LoVo (cell line): ENCODE data around the gene IFI44.

Experiments used
- DNase-seq: peaks from one replicate; pipeline ENCODE4 v3.0.0-alpha.2; 2016; ENCODE audit warnings: low spot score

Gene IFI44

GRCh38 chr1:78649628-78650027 is at the start of gene IFI44:
Gene IFI44 (plus strand): TSS chr1:78649831. CDS start chr1:78650196, 365 bp downstream.
- peak; percentile 66 for DNase-seq

GRCh38 chr1:78601068-78601467 is 48.6 kb upstream of the IFI44 start:
- DNase-seq: no peak

GRCh38 chr1:78603206-78603605 is 46.4 kb upstream of the IFI44 start:
- no peak for DNase-seq

- no peak for DNase-seq
These were observed 45.0 kb upstream of the IFI44 start for GRCh38 chr1:78604643-78605042.

- no peak for DNase-seq
These were observed 43.4 kb upstream of the IFI44 start for GRCh38 chr1:78606274-78606673.

- peak; percentile 35 for DNase-seq
These were observed 42.2 kb upstream of the IFI44 start for GRCh38 chr1:78607334-78607927.

- no peak for DNase-seq
These were observed 41.7 kb upstream of the IFI44 start for GRCh38 chr1:78607944-78608343.

GRCh38 chr1:78617615-78618026 is 32.0 kb upstream of the IFI44 start:
- DNase-seq: peak; percentile 80

GRCh38 chr1:78619032-78619431 is 30.6 kb upstream of the IFI44 start:
- DNase-seq: no peak

- DNase-seq: no peak
These were observed 30.2 kb upstream of the IFI44 start for GRCh38 chr1:78619446-78619802.

- DNase-seq: no peak
These were observed 29.6 kb upstream of the IFI44 start, which contains the start of gene IFI44L for GRCh38 chr1:78619803-78620579. Gene IFI44L (plus strand): TSS chr1:78620448. CDS start chr1:78627916, 7,468 bp downstream.

- no peak for DNase-seq
These were observed 29.0 kb upstream of the IFI44 start for GRCh38 chr1:78620666-78621065.

GRCh38 chr1:78622548-78622947 is 27.1 kb upstream of the IFI44 start:
- DNase-seq: no peak

- DNase-seq: no peak
These were observed 25.6 kb upstream of the IFI44 start for GRCh38 chr1:78624035-78624434.

GRCh38 chr1:78627321-78627720 is 22.3 kb upstream of the IFI44 start:
- DNase-seq: no peak

GRCh38 chr1:78630600-78630999 is 19.0 kb upstream of the IFI44 start:
- no peak for DNase-seq

- no peak for DNase-seq
These were observed 16.4 kb upstream of the IFI44 start for GRCh38 chr1:78633209-78633608.

- no peak for DNase-seq
These were observed 9.2 kb upstream of the IFI44 start for GRCh38 chr1:78640462-78640861.

- DNase-seq: no peak
These were observed 8.1 kb upstream of the IFI44 start for GRCh38 chr1:78641558-78641957.

GRCh38 chr1:78645723-78646122 is 3.9 kb upstream of the IFI44 start:
- DNase-seq: no peak

GRCh38 chr1:78647238-78647637 is 2.4 kb upstream of the IFI44 start:
- DNase-seq: no peak

GRCh38 chr1:78650114-78650660 is 556 bp downstream of the IFI44 start:
- DNase-seq: no peak

GRCh38 chr1:78651241-78651640 is 1.6 kb downstream of the IFI44 start:
- DNase-seq: no peak
